ENCODE data around the gene CTIF. TPM values are rescaled to one million over a fixed set of nuclear protein-coding genes. Genes with fewer than 3 reads are reported as not detected.

The CTIF gene
- total and polyA plus RNA-seq, 4 experiments from 2014 or later, result 5.2 to 6.5 TPM; not detected in 2

- intact Hi-C loops (cut with micrococcal nuclease), result no loop called here
- Mint-ChIP-seq H3K4me3 (no peak overlapping the region), H3K27ac (peak overlapping the region in 1 of 7 donors; percentile 32), H3K9me3 (no peaks in the 10 kb centered on the region), H3K27me3 (no peaks in the 10 kb centered on the region), H3K4me1 (no peaks in the 10 kb centered on the region), H3K36me3 (peaks cover 0 to 4% of the 10 kb centered on the region in 2 donors)
- POLR2A ChIA-PET (ENCODE audit: partially characterized antibody), result no interaction called here
- H3K27ac ChIP-seq (ENCODE audit: low read depth, low read length), result no peak overlapping the region
- H3K9me3 ChIP-seq (ENCODE audit: control insufficient read depth in 1 of 2, low read length in 2 of 2), result no peaks in the 10 kb centered on the region
- CTCF ChIA-PET (ENCODE audit: partially characterized antibody), result no interaction called here
- no peak overlapping the region for H3K4me3 ChIP-seq (ENCODE audit: low read length in 2 of 2)
- no peaks in the 10 kb centered on the region for H3K4me1 ChIP-seq (ENCODE audit: insufficient read depth, low read length)
- no peaks in the 10 kb centered on the region for H3K36me3 ChIP-seq (ENCODE audit: insufficient read depth, low read length)
- DNase-seq, result no peak
- no peaks in the 10 kb centered on the region for H3K27me3 ChIP-seq (ENCODE audit: insufficient read depth, low read length)
Measured at GRCh38 chr18:48756511-48757226, 217.8 kb downstream of the CTIF start.

GRCh38 chr18:48757367-48757766, 218.5 kb downstream of the CTIF start:
- POLR2A ChIA-PET (ENCODE audit: partially characterized antibody), result no interaction called here
- Mint-ChIP-seq H3K4me1 (no peaks in the 10 kb centered on the region), H3K27me3 (no peaks in the 10 kb centered on the region), H3K4me3 (no peak overlapping the region), H3K27ac (no peak overlapping the region), H3K36me3 (peaks cover 0 to 4% of the 10 kb centered on the region in 2 donors), H3K9me3 (no peaks in the 10 kb centered on the region)
- Histone ChIP-seq H3K4me3 (ENCODE audit: low read length in 2 of 2) (no peak overlapping the region), H3K27ac (ENCODE audit: low read depth, low read length) (no peak overlapping the region), H3K9me3 (ENCODE audit: control insufficient read depth in 1 of 2, low read length in 2 of 2) (no peaks in the 10 kb centered on the region), H3K4me1 (ENCODE audit: insufficient read depth, low read length) (no peaks in the 10 kb centered on the region), H3K27me3 (ENCODE audit: insufficient read depth, low read length) (no peaks in the 10 kb centered on the region), H3K36me3 (ENCODE audit: insufficient read depth, low read length) (no peaks in the 10 kb centered on the region)
- no peak for DNase-seq
- intact Hi-C loops (cut with micrococcal nuclease), result no loop called here
- CTCF ChIA-PET (ENCODE audit: partially characterized antibody), result no interaction called here

- no peak overlapping the region for H3K4me3 Mint-ChIP-seq
- DNase-seq, result no peak
- Histone ChIP-seq H3K4me3 (ENCODE audit: low read length in 2 of 2) (no peak overlapping the region), H3K4me1 (ENCODE audit: insufficient read depth, low read length) (no peaks in the 10 kb centered on the region), H3K36me3 (ENCODE audit: insufficient read depth, low read length) (no peaks in the 10 kb centered on the region), H3K27me3 (ENCODE audit: insufficient read depth, low read length) (no peaks in the 10 kb centered on the region), H3K27ac (ENCODE audit: low read depth, low read length) (no peak overlapping the region), H3K9me3 (ENCODE audit: control insufficient read depth in 1 of 2, low read length in 2 of 2) (no peaks in the 10 kb centered on the region)
- no peaks in the 10 kb centered on the region for H3K27me3 Mint-ChIP-seq
- H3K9me3 Mint-ChIP-seq, result no peaks in the 10 kb centered on the region
- H3K36me3 Mint-ChIP-seq, result peaks cover 0 to 4% of the 10 kb centered on the region in 2 donors
- H3K4me1 Mint-ChIP-seq, result no peaks in the 10 kb centered on the region
- intact Hi-C loops (cut with micrococcal nuclease), result no loop called here
- CTCF ChIA-PET (ENCODE audit: partially characterized antibody), result no interaction called here
- POLR2A ChIA-PET (ENCODE audit: partially characterized antibody), result no interaction called here
- H3K27ac Mint-ChIP-seq, result no peak overlapping the region
Measured at GRCh38 chr18:48757906-48758305, 219.1 kb downstream of the CTIF start.

- H3K36me3 ChIP-seq (ENCODE audit: insufficient read depth, low read length), result no peaks in the 10 kb centered on the region
- no peaks in the 10 kb centered on the region for H3K9me3 ChIP-seq (ENCODE audit: control insufficient read depth in 1 of 2, low read length in 2 of 2)
- Mint-ChIP-seq H3K9me3 (no peaks in the 10 kb centered on the region), H3K4me3 (no peak overlapping the region), H3K27me3 (no peaks in the 10 kb centered on the region), H3K27ac (no peak overlapping the region), H3K36me3 (peaks cover 0 to 4% of the 10 kb centered on the region in 2 donors), H3K4me1 (peaks cover 0 to 4% (median 0%) of the 10 kb centered on the region in 4 donors)
- H3K4me3 ChIP-seq (ENCODE audit: low read length in 2 of 2), result no peak overlapping the region
- ChIA-PET CTCF (ENCODE audit: partially characterized antibody) (no interaction called here), POLR2A (ENCODE audit: partially characterized antibody) (no interaction called here)
- no peaks in the 10 kb centered on the region for H3K27me3 ChIP-seq (ENCODE audit: insufficient read depth, low read length)
- H3K27ac ChIP-seq (ENCODE audit: low read depth, low read length), result no peak overlapping the region
- no peak for DNase-seq
- H3K4me1 ChIP-seq (ENCODE audit: insufficient read depth, low read length), result no peaks in the 10 kb centered on the region
- intact Hi-C loops (cut with micrococcal nuclease), result no loop called here
Measured at GRCh38 chr18:48761582-48761981, 222.8 kb downstream of the CTIF start.

- Histone ChIP-seq H3K4me1 (ENCODE audit: insufficient read depth, low read length) (no peaks in the 10 kb centered on the region), H3K36me3 (ENCODE audit: insufficient read depth, low read length) (no peaks in the 10 kb centered on the region), H3K9me3 (ENCODE audit: control insufficient read depth in 1 of 2, low read length in 2 of 2) (no peaks in the 10 kb centered on the region), H3K27me3 (ENCODE audit: insufficient read depth, low read length) (no peaks in the 10 kb centered on the region), H3K27ac (ENCODE audit: low read depth, low read length) (no peak overlapping the region), H3K4me3 (ENCODE audit: low read length in 2 of 2) (no peak overlapping the region)
- peaks cover 0 to 4% (median under 1%) of the 10 kb centered on the region in 4 donors for H3K4me1 Mint-ChIP-seq
- ChIA-PET CTCF (ENCODE audit: partially characterized antibody) (no interaction called here), POLR2A (ENCODE audit: partially characterized antibody) (no interaction called here)
- no peak overlapping the region for H3K4me3 Mint-ChIP-seq
- no peaks in the 10 kb centered on the region for H3K9me3 Mint-ChIP-seq
- H3K27me3 Mint-ChIP-seq, result no peaks in the 10 kb centered on the region
- no peak overlapping the region for H3K27ac Mint-ChIP-seq
- intact Hi-C loops (cut with micrococcal nuclease), result no loop called here
- DNase-seq, result no peak
- peaks cover 0 to 4% of the 10 kb centered on the region in 2 donors for H3K36me3 Mint-ChIP-seq
Measured at GRCh38 chr18:48762022-48762421, 223.2 kb downstream of the CTIF start.

GRCh38 chr18:48762836-48763718, 224.2 kb downstream of the CTIF start:
- intact Hi-C loops (cut with micrococcal nuclease), result no loop called here
- Histone ChIP-seq H3K36me3 (ENCODE audit: insufficient read depth, low read length) (no peaks in the 10 kb centered on the region), H3K9me3 (ENCODE audit: control insufficient read depth in 1 of 2, low read length in 2 of 2) (no peaks in the 10 kb centered on the region), H3K27me3 (ENCODE audit: insufficient read depth, low read length) (no peaks in the 10 kb centered on the region), H3K4me3 (ENCODE audit: low read length in 2 of 2) (no peak overlapping the region), H3K4me1 (ENCODE audit: insufficient read depth, low read length) (peaks cover 8% of the 10 kb centered on the region), H3K27ac (ENCODE audit: low read depth, low read length) (no peak overlapping the region)
- H3K36me3 Mint-ChIP-seq, result peaks cover 0 to 4% of the 10 kb centered on the region in 2 donors
- no peaks in the 10 kb centered on the region for H3K9me3 Mint-ChIP-seq
- H3K4me3 Mint-ChIP-seq, result no peak overlapping the region
- no peak for DNase-seq
- H3K27me3 Mint-ChIP-seq, result no peaks in the 10 kb centered on the region
- POLR2A ChIA-PET (ENCODE audit: partially characterized antibody), result no interaction called here
- H3K27ac Mint-ChIP-seq, result peak overlapping the region in 1 of 7 donors; percentile 60
- peaks cover 5 to 14% (median 10%) of the 10 kb centered on the region in 4 donors for H3K4me1 Mint-ChIP-seq
- CTCF ChIA-PET (ENCODE audit: partially characterized antibody), result no interaction called here

GRCh38 chr18:48763719-48764100, 224.9 kb downstream of the CTIF start:
- Histone ChIP-seq H3K27me3 (ENCODE audit: insufficient read depth, low read length) (no peaks in the 10 kb centered on the region), H3K36me3 (ENCODE audit: insufficient read depth, low read length) (no peaks in the 10 kb centered on the region), H3K27ac (ENCODE audit: low read depth, low read length) (no peak overlapping the region), H3K9me3 (ENCODE audit: control insufficient read depth in 1 of 2, low read length in 2 of 2) (no peaks in the 10 kb centered on the region), H3K4me3 (ENCODE audit: low read length in 2 of 2) (no peak overlapping the region), H3K4me1 (ENCODE audit: insufficient read depth, low read length) (peaks cover 8% of the 10 kb centered on the region)
- no peak for DNase-seq
- Mint-ChIP-seq H3K4me3 (no peak overlapping the region), H3K27ac (no peak overlapping the region), H3K36me3 (peaks cover 0 to 4% of the 10 kb centered on the region in 2 donors), H3K27me3 (no peaks in the 10 kb centered on the region), H3K9me3 (no peaks in the 10 kb centered on the region), H3K4me1 (peaks cover 5 to 15% (median 10%) of the 10 kb centered on the region in 4 donors)
- CTCF ChIA-PET (ENCODE audit: partially characterized antibody), result no interaction called here
- POLR2A ChIA-PET (ENCODE audit: partially characterized antibody), result no interaction called here
- intact Hi-C loops (cut with micrococcal nuclease), result no loop called here

Measured in CD4-positive, alpha-beta memory T cell (primary cell).